Muscle layer of duodenum (tissue), 2 donors: ENCODE measurements around the gene RIOX2.
"Not testable (repeated sequence)": the region's sequence is repeated elsewhere in the genome, so short reads cannot be mapped to it uniquely, and the experiment has no call there.

Experiments
- H3K27ac ChIP-seq: one replicate; pipeline ENCODE4 v1.7.0; 2013; ENCODE audit warnings: mild to moderate bottlenecking, low read length
- H3K27me3 ChIP-seq: one replicate; pipeline ENCODE4 v1.7.0; 2013; ENCODE audit warnings: low read depth, mild to moderate bottlenecking, control low read depth, low read length
- H3K36me3 ChIP-seq, 2 donors: one replicate each; pipeline ENCODE4 v1.7.0; 2013; ENCODE audit warnings: low read length in 2 of 2, control low read depth in 1 of 2, mild to moderate bottlenecking in 1 of 2; ENCODE audit not compliant: insufficient read depth in 2 of 2, control insufficient read depth in 1 of 2
- H3K4me1 ChIP-seq, 2 donors: one replicate each; pipeline ENCODE4 v1.7.0; 2013; ENCODE audit warnings: low read length in 2 of 2, mild to moderate bottlenecking in 2 of 2, control low read depth in 1 of 2, moderate library complexity in 1 of 2; ENCODE audit not compliant: insufficient read depth in 2 of 2, control insufficient read depth in 1 of 2
- H3K4me3 ChIP-seq, 2 donors: one replicate each; pipeline ENCODE4 v1.7.0; 2013; ENCODE audit warnings: low read length in 2 of 2, low read depth in 1 of 2, mild to moderate bottlenecking in 1 of 2
- H3K9me3 ChIP-seq, 2 donors: one replicate each; pipeline ENCODE4 v1.7.0; 2013; ENCODE audit warnings: low read length in 2 of 2, control low read depth in 1 of 2, mild to moderate bottlenecking in 1 of 2; ENCODE audit not compliant: control insufficient read depth in 1 of 2
- donor health status: healthy.

RIOX2 gene

DNA sequence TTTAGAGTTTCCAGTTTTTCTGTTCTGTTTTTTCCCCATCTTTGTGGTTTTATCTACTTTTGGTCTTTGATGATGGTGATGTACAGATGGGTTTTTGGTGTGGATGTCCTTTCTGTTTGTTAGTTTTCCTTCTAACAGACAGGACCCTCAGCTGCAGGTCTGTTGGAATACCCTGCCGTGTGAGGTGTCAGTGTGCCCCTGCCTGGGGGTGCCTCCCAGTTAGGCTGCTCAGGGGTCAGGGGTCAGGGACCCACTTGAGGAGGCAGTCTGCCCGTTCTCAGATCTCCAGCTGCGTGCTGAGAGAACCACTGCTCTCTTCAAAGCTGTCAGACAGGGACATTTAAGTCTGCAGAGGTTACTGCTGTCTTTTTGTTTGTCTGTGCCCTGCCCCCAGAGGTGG lies 62.4 kb downstream of the RIOX2 start:
- not testable (repeated sequence) for H3K4me1 ChIP-seq, H3K27me3 ChIP-seq, H3K27ac ChIP-seq, H3K4me3 ChIP-seq, H3K9me3 ChIP-seq
- peaks cover 14 to 17% of the 10 kb centered on the region in 2 donors for H3K36me3 ChIP-seq

DNA sequence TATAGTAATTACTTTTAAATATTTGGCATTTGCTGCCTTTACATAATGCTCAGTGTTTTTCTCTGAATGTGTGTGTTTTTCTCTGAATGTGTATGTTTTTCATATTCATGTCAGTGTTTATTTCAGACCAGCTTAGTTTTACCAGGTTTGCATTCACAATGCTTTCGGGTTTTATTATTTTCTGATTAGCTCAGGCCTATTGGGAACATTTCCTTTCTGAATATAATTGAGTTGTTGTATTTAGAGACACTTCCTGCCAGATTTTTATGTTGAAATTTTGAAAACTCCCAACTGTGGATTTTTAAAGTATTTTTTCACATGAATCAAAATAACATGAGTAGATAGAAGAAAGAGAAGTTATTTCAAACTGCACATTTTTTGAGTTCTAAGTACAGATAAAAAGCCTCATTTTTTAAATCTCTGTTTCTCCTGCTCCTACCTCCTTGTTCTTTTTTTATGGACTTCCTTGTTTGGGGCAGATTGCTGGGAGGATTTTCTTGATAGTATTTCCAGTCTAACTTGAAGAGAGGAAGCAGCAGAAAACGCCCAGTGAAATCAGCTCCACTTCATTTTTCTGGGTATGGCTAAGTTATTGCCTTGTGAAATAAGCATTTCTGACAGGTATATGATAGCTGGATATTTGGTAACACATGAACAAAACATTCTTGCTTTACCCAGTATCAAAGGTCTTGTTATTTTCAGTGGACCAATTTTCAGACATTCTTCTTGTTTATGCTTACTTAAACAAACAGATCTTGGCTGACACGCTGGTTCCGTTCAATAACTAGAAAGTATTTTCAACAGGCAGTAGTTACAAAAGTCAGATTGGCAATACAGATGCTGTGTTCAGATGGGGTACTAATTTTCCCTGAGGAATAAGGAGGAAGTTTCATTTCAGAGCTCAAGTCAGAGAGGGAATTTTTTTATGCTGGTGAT lies 70.7 kb downstream of the RIOX2 start:
- Histone ChIP-seq H3K27ac (peak overlapping the region; percentile 46), H3K4me1 (peaks cover 0 to 5% of the 10 kb centered on the region in 2 donors), H3K27me3 (no peaks in the 10 kb centered on the region), H3K9me3 (no peaks in the 10 kb centered on the region), H3K4me3 (no peak overlapping the region), H3K36me3 (peaks cover 2 to 11% of the 10 kb centered on the region in 2 donors)

DNA sequence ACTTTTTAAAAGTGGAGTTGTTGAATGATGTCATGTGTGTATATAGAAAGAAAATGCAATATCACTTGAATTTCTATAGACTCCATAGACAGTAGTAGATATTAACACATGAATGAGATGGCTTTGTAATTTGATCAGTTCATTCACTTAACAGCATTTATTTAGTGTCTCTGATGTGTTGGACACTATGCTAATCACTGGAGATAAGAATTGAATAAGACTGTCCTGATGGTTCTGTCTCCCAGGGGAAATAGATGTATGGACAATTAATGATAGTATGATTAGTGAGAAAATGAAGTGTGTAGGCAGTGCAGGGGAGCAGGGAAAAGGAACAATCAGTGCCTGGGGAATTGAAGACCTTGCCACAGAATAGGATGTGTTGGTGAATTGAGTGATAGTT lies 72.9 kb downstream of the RIOX2 start:
- Histone ChIP-seq H3K27ac (no peak overlapping the region), H3K36me3 (peaks cover 4 to 24% of the 10 kb centered on the region in 2 donors), H3K4me1 (peaks cover 0 to 5% of the 10 kb centered on the region in 2 donors), H3K27me3 (no peaks in the 10 kb centered on the region), H3K9me3 (no peaks in the 10 kb centered on the region), H3K4me3 (no peak overlapping the region)

DNA sequence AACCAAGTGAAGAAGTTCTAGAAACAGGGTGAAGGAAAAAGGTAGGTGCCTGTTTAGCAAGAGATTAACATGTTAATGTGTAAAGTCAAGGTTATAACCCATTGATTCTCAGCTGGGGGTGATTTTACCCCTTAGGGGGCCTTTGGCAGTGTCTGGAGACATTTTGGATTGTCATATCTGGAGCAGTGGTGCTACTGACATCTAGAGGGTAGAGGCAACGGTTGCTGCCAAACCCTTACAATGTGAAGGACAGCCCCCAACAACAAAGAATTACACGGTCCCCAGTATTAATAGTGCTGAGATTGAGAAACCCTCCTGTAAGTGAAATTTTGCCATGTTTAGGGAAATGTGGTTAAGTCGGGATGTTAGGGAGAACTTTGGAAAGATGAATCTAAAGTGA lies 75.7 kb downstream of the RIOX2 start:
- H3K27me3 ChIP-seq = no peaks in the 10 kb centered on the region
- H3K27ac ChIP-seq = no peak overlapping the region
- H3K4me1 ChIP-seq = peaks cover 0 to 5% of the 10 kb centered on the region in 2 donors
- H3K4me3 ChIP-seq = no peak overlapping the region
- H3K36me3 ChIP-seq = peaks cover 4 to 31% of the 10 kb centered on the region in 2 donors
- H3K9me3 ChIP-seq = no peaks in the 10 kb centered on the region

DNA sequence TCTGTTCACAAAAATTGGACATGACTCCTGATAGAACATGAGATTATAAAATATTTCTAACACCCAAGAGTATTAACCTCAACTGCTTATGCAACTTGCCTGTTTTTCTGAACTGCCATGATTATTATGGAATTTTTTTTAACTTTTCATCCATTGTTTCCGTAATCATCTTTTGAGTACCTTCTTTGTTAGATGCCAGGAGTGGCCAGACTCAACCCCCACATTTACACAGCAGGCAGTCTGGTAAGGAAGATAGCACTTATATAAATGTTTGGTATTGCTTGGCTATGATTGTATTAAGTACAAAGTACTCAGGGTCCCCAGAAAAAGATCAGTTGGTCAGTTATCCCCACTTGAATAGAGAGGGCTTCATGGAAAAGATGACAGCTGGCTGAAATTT lies 76.1 kb downstream of the RIOX2 start:
- Histone ChIP-seq H3K27ac (no peak overlapping the region), H3K9me3 (no peaks in the 10 kb centered on the region), H3K27me3 (no peaks in the 10 kb centered on the region), H3K4me1 (peaks cover 0 to 3% of the 10 kb centered on the region in 2 donors), H3K36me3 (peaks cover 4 to 33% of the 10 kb centered on the region in 2 donors), H3K4me3 (no peak overlapping the region)

DNA sequence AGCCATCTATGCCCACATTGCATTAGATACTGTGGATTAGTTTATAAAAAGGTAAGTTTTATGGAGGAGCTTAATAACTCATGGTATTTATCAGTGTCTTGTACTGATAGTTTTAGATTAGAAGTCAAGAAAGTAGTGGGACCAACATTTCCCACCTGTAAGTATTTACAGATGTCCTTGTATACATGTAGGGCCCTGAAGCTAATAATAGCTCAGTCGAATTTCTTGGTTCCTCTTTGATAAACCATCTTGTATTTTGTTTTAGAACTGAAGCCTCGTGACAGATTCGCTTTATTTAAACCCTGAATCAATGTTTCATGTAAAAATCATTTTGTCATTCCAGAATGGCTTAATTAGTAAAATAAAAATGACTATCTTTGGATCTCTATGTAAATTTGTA lies 77.0 kb downstream of the RIOX2 start:
- Histone ChIP-seq H3K36me3 (peaks cover 4 to 34% of the 10 kb centered on the region in 2 donors), H3K9me3 (no peaks in the 10 kb centered on the region), H3K27me3 (no peaks in the 10 kb centered on the region), H3K4me1 (no peaks in the 10 kb centered on the region), H3K4me3 (no peak overlapping the region), H3K27ac (no peak overlapping the region)

DNA sequence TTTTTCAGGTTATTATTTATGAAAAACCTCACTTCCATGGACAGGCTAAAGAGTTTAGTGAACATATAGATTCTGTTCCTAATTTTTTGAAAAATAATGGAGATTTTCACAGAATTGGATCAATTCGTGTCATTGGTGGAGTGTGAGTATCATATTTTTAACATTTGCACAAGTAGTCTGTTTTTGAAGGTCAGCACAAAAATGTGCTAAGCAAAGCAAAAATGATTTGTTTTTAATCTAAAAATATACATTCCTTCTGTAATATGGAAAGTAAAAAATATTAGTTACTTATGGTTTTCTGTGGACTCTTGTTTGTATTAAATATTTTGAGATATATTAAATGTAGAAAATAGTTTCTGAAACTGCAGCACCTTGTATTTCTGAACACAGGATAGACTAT lies 79.4 kb downstream of the RIOX2 start:
- no peaks in the 10 kb centered on the region for H3K4me1 ChIP-seq
- peaks cover 19 to 46% of the 10 kb centered on the region in 2 donors for H3K36me3 ChIP-seq
- H3K9me3 ChIP-seq = no peaks in the 10 kb centered on the region

More for the DNA sequence above, 79.4 kb downstream of the RIOX2 start:
- Histone ChIP-seq H3K27me3 (no peaks in the 10 kb centered on the region), H3K4me3 (no peak overlapping the region), H3K27ac (no peak overlapping the region)
